Breast epithelium (tissue), 4 donors: ENCODE measurements around the gene GIPC2. TPM values are rescaled to one million over a fixed set of nuclear protein-coding genes. Genes with fewer than 3 reads are reported as not detected.
"Not testable (repeated sequence)": the region's sequence is repeated elsewhere in the genome, so short reads cannot be mapped to it uniquely, and the experiment has no call there.

Experiments used
- DNase-seq, 2 donors: peaks; one replicate each; pipeline ENCODE4 v3.0.0-alpha.2; 2019; ENCODE audit warnings: low spot score in 2 of 2
- H3K27ac ChIP-seq, 2 donors: fragments of 200-600 bp; sonication (generic) in 1 of 2; one replicate each; pipeline ENCODE4 v1.5.1; 2016 to 2019; ENCODE audit warnings: mild to moderate bottlenecking in 1 of 2
- H3K27me3 ChIP-seq, 2 donors: fragments of 200-600 bp; sonication (generic) in 1 of 2; one replicate each; pipeline versions ENCODE4 v1.5.1 to v1.6.0; 2017 to 2019; ENCODE audit warnings: control low read depth in 1 of 2, mild to moderate bottlenecking in 1 of 2
- H3K36me3 ChIP-seq: fragments of 200-600 bp; one replicate; pipeline ENCODE4 v1.5.1; 2019
- H3K4me1 ChIP-seq, 2 donors: fragments of 200-600 bp; sonication (generic); one replicate each; pipeline ENCODE4 v1.5.1; 2016 to 2019; ENCODE audit warnings: control low read depth in 1 of 2
- H3K4me3 ChIP-seq, 3 donors: fragments of 200-600 bp; sonication (generic); 1 replicate in 2 of 3; 2 replicates in 1 of 3; pipeline ENCODE4 v1.5.1; 2016 to 2019; ENCODE audit warnings: mild to moderate bottlenecking in 3 of 3, moderate library complexity in 2 of 3
- H3K9me3 ChIP-seq, 2 donors: fragments of 200-600 bp; sonication (generic) in 1 of 2; one replicate each; pipeline ENCODE4 v1.5.1; 2016 to 2019; ENCODE audit warnings: control low read depth in 1 of 2
- POLR2A ChIP-seq: fragments of 450-650 bp; IDR thresholded peaks from one replicate; pipeline ENCODE4 v1.6.1; 2016; ENCODE audit warnings: antibody characterized with exemption, mild to moderate bottlenecking, moderate library complexity
- POLR2AphosphoS5 ChIP-seq, 3 donors: sonication (generic); formaldehyde crosslinking; IDR thresholded peaks; one replicate each; pipeline ENCODE4 v1.6.1; 2017; ENCODE audit warnings: antibody characterized with exemption in 3 of 3
- intact Hi-C: fragments of 100-400 bp; cut with DNase I; formaldehyde crosslinking; loops from one replicate; pipeline ENCODE4 v1.15.1; 2023; ENCODE audit warnings: low total_unique reads
- total RNA-seq, 3 donors: library from RNA; depleted of rRNA; stranded (reverse); fragments of >200 nt; gene quantifications; one replicate each; pipeline ENCODE4 v1.1.0, GENCODE V29; 2016
- TF ChIP-seq, protein P1 (sequence below), 3 donors: fragments of 450-650 bp; IDR thresholded peaks; one replicate each; pipeline ENCODE4 v1.5.1; 2016 to 2017; ENCODE audit warnings: antibody characterized with exemption in 3 of 3, mild to moderate bottlenecking in 3 of 3, moderate library complexity in 3 of 3

The GIPC2 gene
- total RNA-seq, 3 donors from 2014 or later = 2.6 to 3.6 (median 2.6) TPM

DNA sequence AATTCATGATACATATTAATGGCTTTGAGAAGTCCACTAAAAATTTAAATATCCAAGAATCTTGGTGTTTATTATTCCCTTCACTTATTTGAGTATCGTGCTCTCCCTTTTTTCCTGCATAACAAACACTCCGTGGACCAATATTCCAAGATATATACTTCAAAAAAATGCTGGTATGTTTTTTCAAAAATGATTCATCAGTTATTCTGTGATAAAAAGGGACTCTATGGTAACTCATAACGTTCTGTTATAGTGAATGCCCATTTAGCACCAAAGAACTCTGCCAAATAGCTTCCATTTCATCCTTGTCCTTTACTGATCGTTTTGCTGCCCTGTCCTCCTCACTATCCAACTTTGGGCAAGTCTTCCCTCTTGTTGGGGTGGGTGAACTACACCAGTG, 12.9 kb downstream of the GIPC2 start:
- TF ChIP-seq POLR2AphosphoS5 (IDR thresholded peaks at IDR 0.05) (no peak), POLR2A (no peak)
- TF ChIP-seq, protein P1, sequence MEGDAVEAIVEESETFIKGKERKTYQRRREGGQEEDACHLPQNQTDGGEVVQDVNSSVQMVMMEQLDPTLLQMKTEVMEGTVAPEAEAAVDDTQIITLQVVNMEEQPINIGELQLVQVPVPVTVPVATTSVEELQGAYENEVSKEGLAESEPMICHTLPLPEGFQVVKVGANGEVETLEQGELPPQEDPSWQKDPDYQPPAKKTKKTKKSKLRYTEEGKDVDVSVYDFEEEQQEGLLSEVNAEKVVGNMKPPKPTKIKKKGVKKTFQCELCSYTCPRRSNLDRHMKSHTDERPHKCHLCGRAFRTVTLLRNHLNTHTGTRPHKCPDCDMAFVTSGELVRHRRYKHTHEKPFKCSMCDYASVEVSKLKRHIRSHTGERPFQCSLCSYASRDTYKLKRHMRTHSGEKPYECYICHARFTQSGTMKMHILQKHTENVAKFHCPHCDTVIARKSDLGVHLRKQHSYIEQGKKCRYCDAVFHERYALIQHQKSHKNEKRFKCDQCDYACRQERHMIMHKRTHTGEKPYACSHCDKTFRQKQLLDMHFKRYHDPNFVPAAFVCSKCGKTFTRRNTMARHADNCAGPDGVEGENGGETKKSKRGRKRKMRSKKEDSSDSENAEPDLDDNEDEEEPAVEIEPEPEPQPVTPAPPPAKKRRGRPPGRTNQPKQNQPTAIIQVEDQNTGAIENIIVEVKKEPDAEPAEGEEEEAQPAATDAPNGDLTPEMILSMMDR (IDR thresholded peaks at IDR 0.05) = no peak
- DNase-seq = no peak
- intact Hi-C loops = no loop called here
- no peak overlapping the region for H3K27ac ChIP-seq
- no peaks in the 10 kb centered on the region for H3K9me3 ChIP-seq
- H3K36me3 ChIP-seq = no peaks in the 10 kb centered on the region
- H3K4me1 ChIP-seq = no peaks in the 10 kb centered on the region
- no peaks in the 10 kb centered on the region for H3K27me3 ChIP-seq
- no peak overlapping the region for H3K4me3 ChIP-seq

DNA sequence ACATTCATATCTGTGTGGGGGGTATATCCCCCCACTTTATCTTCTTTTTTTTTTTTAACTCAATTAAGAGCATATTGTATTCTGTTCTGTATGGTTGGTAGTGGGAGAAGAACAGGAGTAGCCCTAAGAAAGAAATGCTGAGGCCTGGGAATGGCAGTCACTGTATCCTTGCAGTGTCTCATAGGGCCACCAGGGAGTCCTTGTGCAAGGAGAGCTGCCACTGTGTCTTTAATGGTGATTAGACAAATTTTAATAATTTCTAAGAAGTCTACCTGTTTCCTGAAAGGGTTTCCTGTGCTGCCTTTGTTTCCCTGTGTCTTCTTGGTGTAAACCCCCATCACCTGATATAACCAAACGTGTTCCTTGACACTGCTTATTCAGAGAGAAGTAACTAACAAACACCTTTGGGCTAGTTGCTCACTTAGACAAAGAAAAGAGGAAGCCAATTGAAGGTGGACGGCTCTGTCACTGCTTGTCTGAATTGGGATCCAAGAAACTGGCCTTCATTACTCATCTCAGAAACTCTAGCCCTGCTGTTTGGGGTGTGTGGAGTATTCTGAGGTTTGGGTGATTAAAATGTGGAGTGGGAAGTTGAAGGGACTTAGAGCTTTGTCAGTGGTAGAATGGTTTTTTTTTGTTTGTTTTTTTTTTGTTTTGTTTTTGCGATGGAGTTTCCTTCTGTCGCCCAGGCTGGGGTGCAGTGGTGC, 15.2 kb downstream of the GIPC2 start:
- no peaks in the 10 kb centered on the region for H3K27me3 ChIP-seq
- no peak overlapping the region for H3K27ac ChIP-seq
- H3K4me3 ChIP-seq = no peak overlapping the region
- DNase-seq = no peak
- H3K4me1 ChIP-seq = no peaks in the 10 kb centered on the region
- intact Hi-C loops = loop anchor here (1.0 kb wide), 1 partner anchor 13 kb away; no protein-coding TSS in a partner anchor
- no peaks in the 10 kb centered on the region for H3K36me3 ChIP-seq
- TF ChIP-seq POLR2AphosphoS5 (IDR thresholded peaks at IDR 0.05) = no peak
- no peak for TF ChIP-seq POLR2A
- TF ChIP-seq, protein P1 (IDR thresholded peaks at IDR 0.05) = no peak
- H3K9me3 ChIP-seq = no peaks in the 10 kb centered on the region

DNA sequence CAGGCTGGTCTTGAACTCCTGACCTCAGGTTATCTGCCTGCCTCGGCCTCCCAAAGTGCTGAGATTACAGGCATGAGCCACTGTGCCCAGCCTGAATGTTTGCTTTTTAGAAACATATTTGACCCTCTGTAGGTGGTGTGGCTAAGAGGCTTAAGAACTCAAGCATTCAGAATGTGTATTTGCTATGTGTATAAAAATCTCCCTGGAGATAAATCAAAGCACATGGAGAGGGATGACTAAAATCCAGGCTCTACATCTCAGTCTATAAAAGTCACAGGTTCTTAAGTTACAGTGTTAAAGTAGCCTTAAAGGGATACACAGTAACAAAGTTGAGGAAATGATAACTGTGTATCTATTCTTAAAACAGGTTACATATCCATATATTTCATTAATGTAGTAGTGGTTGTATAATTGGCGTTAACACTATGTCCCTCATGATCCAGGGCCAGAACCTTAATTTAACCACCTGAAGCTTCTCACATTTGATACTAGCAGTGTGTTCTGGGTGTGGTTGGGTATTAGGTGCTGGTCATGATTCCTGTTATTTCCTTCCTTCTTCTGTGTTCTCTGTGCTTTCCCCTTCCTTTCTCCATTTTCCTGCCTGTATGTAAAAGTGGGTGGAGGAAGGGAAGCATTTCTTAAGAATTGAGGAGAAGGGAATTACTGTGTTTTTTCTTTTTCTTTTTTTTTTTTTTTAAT, 16.2 kb downstream of the GIPC2 start:
- no peaks in the 10 kb centered on the region for H3K36me3 ChIP-seq
- TF ChIP-seq POLR2AphosphoS5 (IDR thresholded peaks at IDR 0.05) (no peak), POLR2A (no peak)
- TF ChIP-seq, protein P1 (IDR thresholded peaks at IDR 0.05) = no peak
- H3K27me3 ChIP-seq = no peaks in the 10 kb centered on the region
- no peak for DNase-seq
- H3K9me3 ChIP-seq = no peaks in the 10 kb centered on the region
- no peak overlapping the region for H3K4me3 ChIP-seq
- intact Hi-C loops = no loop called here
- H3K27ac ChIP-seq = no peak overlapping the region
- no peaks in the 10 kb centered on the region for H3K4me1 ChIP-seq

DNA sequence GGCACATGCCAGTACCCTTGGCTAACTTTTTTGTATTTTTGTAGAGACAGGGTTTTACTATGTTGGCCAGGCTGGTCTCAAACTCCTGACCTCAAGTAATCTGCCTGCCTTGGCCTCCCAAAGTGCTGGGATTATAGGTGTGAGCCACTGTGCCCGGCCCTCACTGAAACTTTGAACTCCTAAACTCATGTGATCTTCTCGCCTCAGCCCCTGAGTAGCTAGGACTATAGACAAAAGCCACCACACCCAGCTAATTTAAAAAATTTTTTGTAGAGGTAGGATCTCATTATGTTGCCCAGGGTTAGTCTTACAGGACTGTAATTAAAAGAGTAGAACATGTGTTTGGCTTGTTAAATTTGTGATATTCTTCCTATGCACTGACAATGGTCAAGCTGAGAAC, 19.1 kb downstream of the GIPC2 start:
- H3K4me3 ChIP-seq, DNase-seq, H3K9me3 ChIP-seq, intact Hi-C loops, H3K4me1 ChIP-seq, H3K36me3 ChIP-seq, H3K27ac ChIP-seq, H3K27me3 ChIP-seq: not testable (repeated sequence)

DNA sequence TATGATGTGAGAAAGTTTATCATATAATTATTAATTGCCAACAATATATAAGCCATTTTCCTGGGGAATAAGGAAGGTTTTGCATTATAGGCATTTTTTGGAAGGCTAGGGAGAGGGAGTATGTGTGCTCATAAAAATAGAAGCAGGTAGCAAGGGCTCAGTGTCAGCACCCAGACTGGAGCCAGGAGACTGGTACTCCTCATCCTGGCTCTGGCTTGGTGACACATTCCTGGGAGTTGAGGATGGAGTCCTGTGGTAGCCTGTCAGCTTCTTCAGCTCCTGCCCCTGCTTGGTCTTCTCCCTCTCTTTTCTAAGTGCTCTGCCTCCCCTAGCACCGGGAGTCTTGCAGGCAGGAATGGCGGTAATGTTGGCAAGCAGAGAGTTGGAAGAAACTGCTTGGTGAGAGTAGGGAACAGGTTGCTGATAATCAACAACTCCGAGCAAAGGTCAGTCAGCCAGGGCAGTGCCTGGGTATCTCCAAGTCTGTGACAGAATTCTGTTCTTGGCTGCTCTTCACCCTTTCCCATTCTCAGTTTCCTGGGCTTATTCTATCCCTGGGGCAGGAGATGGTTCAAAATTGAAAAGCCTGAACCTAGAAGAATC, 23.0 kb downstream of the GIPC2 start:
- Histone ChIP-seq H3K9me3 (no peaks in the 10 kb centered on the region), H3K4me1 (no peaks in the 10 kb centered on the region), H3K27ac (no peak overlapping the region), H3K27me3 (no peaks in the 10 kb centered on the region), H3K4me3 (no peak overlapping the region), H3K36me3 (no peaks in the 10 kb centered on the region)
- no peak for TF ChIP-seq POLR2A
- no peak for TF ChIP-seq POLR2AphosphoS5 (IDR thresholded peaks at IDR 0.05)
- TF ChIP-seq, protein P1 (IDR thresholded peaks at IDR 0.05) = no peak
- DNase-seq = no peak
- intact Hi-C loops = no loop called here
